CD4-positive, alpha-beta T cell (primary cell): ENCODE data around the gene YEATS2. TPM values are rescaled to one million over a fixed set of nuclear protein-coding genes. Genes with fewer than 3 reads are reported as not detected.

Experiments
- ATAC-seq: fragments of 200-7000 bp; cut with Tn5 transposase; one replicate; pipeline ENCODE4 v1.10.0; 2022; ENCODE audit warnings: mild to moderate bottlenecking; ENCODE audit not compliant: poor library complexity
- CTCF ChIA-PET: fragments of 350-600 bp; sonication (Branson Sonifier 250); formaldehyde crosslinking; loops from one replicate; lab custom pipeline; 2021; ENCODE audit warnings: antibody characterized with exemption, inconsistent platforms; lab: Charles Lee
- POLR2A ChIA-PET: fragments of 350-600 bp; sonication (Branson Sonifier 250); formaldehyde crosslinking; loops from one replicate; lab custom pipeline; 2021; ENCODE audit warnings: antibody characterized with exemption, inconsistent platforms; lab: Charles Lee
- DNase-seq, 14 experiments: peaks; one replicate each; pipeline ENCODE4 v3.0.0-alpha.2; 2013 to 2020; ENCODE audit warnings: mixed read lengths in 2 of 14
- H3K27ac ChIP-seq, 2 donors: one replicate each; pipeline versions ENCODE4 v1.5.1 to v1.7.0; 2013; ENCODE audit warnings: low read length in 2 of 2, low read depth in 1 of 2, mild to moderate bottlenecking in 1 of 2
- H3K27me3 ChIP-seq, 2 experiments: 1 replicate in 1 of 2; 2 replicates in 1 of 2; pipeline versions ENCODE4 v1.6.1 to v1.7.0; 2013; ENCODE audit warnings: low read length in 2 of 2, control low read depth in 1 of 2, mild to moderate bottlenecking in 1 of 2, moderate library complexity in 1 of 2; ENCODE audit not compliant: insufficient read depth in 2 of 2, control insufficient read depth in 1 of 2
- H3K36me3 ChIP-seq: one replicate; pipeline ENCODE4 v1.6.1; 2013; ENCODE audit warnings: low read length, control low read depth; ENCODE audit not compliant: insufficient read depth
- H3K4me1 ChIP-seq: one replicate; pipeline ENCODE4 v1.6.1; 2013; ENCODE audit warnings: low read length, control low read depth; ENCODE audit not compliant: insufficient read depth
- H3K4me3 ChIP-seq: one replicate; pipeline ENCODE4 v1.5.1; 2013; ENCODE audit warnings: mild to moderate bottlenecking, low read length, moderate library complexity
- H3K9me3 ChIP-seq, 2 experiments: 1 replicate in 1 of 2; 2 replicates in 1 of 2; pipeline versions ENCODE4 v1.6.1 to v1.7.0; 2013; ENCODE audit warnings: low read length in 2 of 2, mild to moderate bottlenecking in 2 of 2, control low read depth in 1 of 2, moderate library complexity in 1 of 2; ENCODE audit not compliant: control insufficient read depth in 1 of 2, insufficient read depth in 1 of 2
- H3K27ac Mint-ChIP-seq: one replicate; pipeline ENCODE4 v1.8.0; 2020; ENCODE audit warnings: mixed read lengths
- H3K27me3 Mint-ChIP-seq: one replicate; pipeline ENCODE4 v1.8.0; 2021; ENCODE audit warnings: mixed read lengths
- H3K36me3 Mint-ChIP-seq: one replicate; pipeline ENCODE4 v1.8.0; 2021; ENCODE audit warnings: low read depth, mixed read lengths
- H3K4me1 Mint-ChIP-seq: one replicate; pipeline ENCODE4 v1.8.0; 2021; ENCODE audit warnings: low read depth, mixed read lengths
- H3K4me3 Mint-ChIP-seq: one replicate; pipeline ENCODE4 v1.8.0; 2020; ENCODE audit warnings: mild to moderate bottlenecking, mixed read lengths
- H3K9me3 Mint-ChIP-seq: one replicate; pipeline ENCODE4 v1.8.0; 2020; ENCODE audit warnings: mixed read lengths
- intact Hi-C, 2 experiments: fragments of 100-400 bp; cut with DNase I in 1 of 2; cut with micrococcal nuclease in 1 of 2; formaldehyde crosslinking; loops; one replicate each; pipeline versions ENCODE4 v1.15.1 to v1.9.0; 2023 to 2025; cut with DNase I, micrococcal nuclease
- total RNA-seq, 174 experiments: library from RNA in 2 of 174; stranded (reverse) in 2 of 174; gene quantifications; one replicate each; pipeline ENCODE4 v1.2.3 and lab custom pipeline; 2021 to 2026
- TF ChIP-seq, protein P1 (sequence below): fragments of 200-600 bp; IDR thresholded peaks from one replicate; pipeline ENCODE4 v1.8.0; 2022; ENCODE audit warnings: antibody characterized with exemption, mild to moderate bottlenecking

The YEATS2 gene
- total RNA-seq, 2 experiments from 2014 or later = 14.6 to 15.9 TPM

DNA sequence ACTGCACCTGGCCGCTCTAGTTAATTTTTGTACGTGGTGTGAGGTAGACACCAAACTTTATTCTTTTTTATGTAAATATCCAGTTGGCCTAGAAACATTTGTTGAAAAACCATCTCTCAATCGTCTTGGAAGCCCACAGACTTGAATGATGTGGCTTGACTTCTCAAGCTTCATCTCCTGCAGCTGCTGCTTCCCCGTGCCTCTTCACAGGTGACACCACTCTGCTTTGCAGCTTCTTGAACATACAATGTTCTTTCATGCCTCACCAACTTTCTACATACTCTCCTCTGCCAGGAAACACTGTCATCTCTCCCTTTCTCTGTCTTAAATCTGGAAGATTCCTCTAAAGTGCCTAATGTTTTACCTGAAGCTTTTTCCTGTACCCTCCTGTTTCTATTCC lies 92.2 kb downstream of the YEATS2 start:
- POLR2A ChIA-PET = no interaction called here
- Mint-ChIP-seq H3K27ac (no peak overlapping the region), H3K4me1 (peaks cover 13% of the 10 kb centered on the region), H3K9me3 (no peaks in the 10 kb centered on the region), H3K27me3 (no peaks in the 10 kb centered on the region), H3K4me3 (no peak overlapping the region), H3K36me3 (peaks cover 80% of the 10 kb centered on the region)
- ATAC-seq (no peak), DNase-seq (no peak)
- intact Hi-C loops = no loop called here
- Histone ChIP-seq H3K27ac (no peak overlapping the region), H3K9me3 (no peaks in the 10 kb centered on the region), H3K4me3 (no peak overlapping the region), H3K36me3 (peaks cover 65% of the 10 kb centered on the region), H3K4me1 (no peaks in the 10 kb centered on the region), H3K27me3 (no peaks in the 10 kb centered on the region)
- CTCF ChIA-PET = no interaction called here
- TF ChIP-seq, protein P1, sequence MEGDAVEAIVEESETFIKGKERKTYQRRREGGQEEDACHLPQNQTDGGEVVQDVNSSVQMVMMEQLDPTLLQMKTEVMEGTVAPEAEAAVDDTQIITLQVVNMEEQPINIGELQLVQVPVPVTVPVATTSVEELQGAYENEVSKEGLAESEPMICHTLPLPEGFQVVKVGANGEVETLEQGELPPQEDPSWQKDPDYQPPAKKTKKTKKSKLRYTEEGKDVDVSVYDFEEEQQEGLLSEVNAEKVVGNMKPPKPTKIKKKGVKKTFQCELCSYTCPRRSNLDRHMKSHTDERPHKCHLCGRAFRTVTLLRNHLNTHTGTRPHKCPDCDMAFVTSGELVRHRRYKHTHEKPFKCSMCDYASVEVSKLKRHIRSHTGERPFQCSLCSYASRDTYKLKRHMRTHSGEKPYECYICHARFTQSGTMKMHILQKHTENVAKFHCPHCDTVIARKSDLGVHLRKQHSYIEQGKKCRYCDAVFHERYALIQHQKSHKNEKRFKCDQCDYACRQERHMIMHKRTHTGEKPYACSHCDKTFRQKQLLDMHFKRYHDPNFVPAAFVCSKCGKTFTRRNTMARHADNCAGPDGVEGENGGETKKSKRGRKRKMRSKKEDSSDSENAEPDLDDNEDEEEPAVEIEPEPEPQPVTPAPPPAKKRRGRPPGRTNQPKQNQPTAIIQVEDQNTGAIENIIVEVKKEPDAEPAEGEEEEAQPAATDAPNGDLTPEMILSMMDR = no peak

DNA sequence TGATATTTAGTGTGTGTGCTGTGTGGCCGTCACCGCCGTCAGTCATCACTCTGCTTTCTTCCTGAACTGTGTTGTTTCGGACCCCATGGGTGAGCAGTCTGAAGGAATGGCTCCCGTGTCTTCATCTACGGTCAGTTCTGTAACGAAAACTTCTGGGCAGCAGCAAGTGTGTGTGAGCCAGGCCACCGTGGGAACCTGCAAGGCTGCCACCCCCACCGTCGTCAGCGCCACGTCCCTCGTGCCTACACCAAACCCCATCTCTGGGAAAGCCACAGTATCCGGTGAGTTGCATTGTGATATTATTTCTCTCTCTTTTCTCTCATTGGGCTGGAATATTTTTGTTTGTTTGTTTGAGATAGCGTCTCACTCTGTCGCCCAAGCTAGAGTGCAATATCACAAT lies 93.1 kb downstream of the YEATS2 start:
- POLR2A ChIA-PET = no interaction called here
- Mint-ChIP-seq H3K27ac (no peak overlapping the region), H3K27me3 (no peaks in the 10 kb centered on the region), H3K4me1 (peaks cover 13% of the 10 kb centered on the region), H3K36me3 (peaks cover 84% of the 10 kb centered on the region), H3K9me3 (no peaks in the 10 kb centered on the region), H3K4me3 (no peak overlapping the region)
- intact Hi-C loops = no loop called here
- peaks cover 63% of the 10 kb centered on the region for H3K36me3 ChIP-seq
- DNase-seq = no peak
- no peak for ATAC-seq
- H3K4me1 ChIP-seq = no peaks in the 10 kb centered on the region
- H3K27ac ChIP-seq = no peak overlapping the region
- H3K4me3 ChIP-seq = no peak overlapping the region
- no peaks in the 10 kb centered on the region for H3K27me3 ChIP-seq
- no peaks in the 10 kb centered on the region for H3K9me3 ChIP-seq
- TF ChIP-seq, protein P1 = no peak
- CTCF ChIA-PET = no interaction called here

DNA sequence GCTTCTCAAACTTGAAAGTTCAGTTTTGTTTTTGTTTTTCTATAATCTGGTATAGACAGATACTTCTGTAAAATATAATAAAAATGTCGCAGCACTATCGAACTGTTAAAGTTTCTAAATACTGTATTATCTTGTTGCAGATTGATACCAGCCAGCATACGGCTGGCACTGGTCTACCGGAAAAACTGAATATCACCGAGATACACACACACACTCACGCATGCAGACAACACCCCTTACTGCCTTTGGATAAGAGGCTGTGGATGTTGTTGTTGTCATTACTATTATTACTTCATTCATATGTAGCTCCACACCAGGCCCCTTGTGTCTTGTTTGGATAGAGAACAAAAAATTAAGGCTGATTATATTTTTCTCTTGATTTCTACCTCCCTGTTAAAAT lies 95.4 kb downstream of the YEATS2 start:
- ChIA-PET POLR2A (no interaction called here), CTCF (no interaction called here)

More for the DNA sequence above, 95.4 kb downstream of the YEATS2 start:
- H3K27ac ChIP-seq = no peak overlapping the region
- no peaks in the 10 kb centered on the region for H3K9me3 Mint-ChIP-seq
- peaks cover 13% of the 10 kb centered on the region for H3K4me1 Mint-ChIP-seq
- no peaks in the 10 kb centered on the region for H3K27me3 Mint-ChIP-seq
- no peak overlapping the region for H3K27ac Mint-ChIP-seq
- H3K9me3 ChIP-seq = no peaks in the 10 kb centered on the region
- H3K4me3 ChIP-seq = no peak overlapping the region
- no peak for ATAC-seq
- H3K27me3 ChIP-seq = no peaks in the 10 kb centered on the region
- TF ChIP-seq, protein P1 = no peak
- H3K4me1 ChIP-seq = no peaks in the 10 kb centered on the region
- H3K4me3 Mint-ChIP-seq = no peak overlapping the region
- no peak for DNase-seq
- intact Hi-C loops = no loop called here
- H3K36me3 Mint-ChIP-seq = peaks cover 77% of the 10 kb centered on the region
- peaks cover 56% of the 10 kb centered on the region for H3K36me3 ChIP-seq
